Esophagus squamous epithelium (tissue), 5 donors: ENCODE measurements around the gene RPL12. TPM values are rescaled to one million over a fixed set of nuclear protein-coding genes. Genes with fewer than 3 reads are reported as not detected.

ENCODE experiments used
- DNase-seq: peaks from one replicate; lab custom pipeline; 2025; lab: John Stamatoyannopoulos, UW
- H3K27ac ChIP-seq, 4 donors: fragments of 200-600 bp; sonication (generic); one replicate each; pipeline ENCODE4 v1.5.1; 2016 to 2019; ENCODE audit warnings: mild to moderate bottlenecking in 1 of 4
- H3K27me3 ChIP-seq, 4 donors: fragments of 200-600 bp; sonication (generic); 1 replicate in 3 of 4; 2 replicates in 1 of 4; pipeline versions ENCODE4 v1.5.1 to v1.6.0; 2017 to 2021; ENCODE audit warnings: antibody characterized with exemption in 1 of 4
- H3K36me3 ChIP-seq, 3 donors: fragments of 200-600 bp; sonication (generic); one replicate each; pipeline ENCODE4 v1.5.1; 2016 to 2019
- H3K4me1 ChIP-seq, 3 donors: fragments of 200-600 bp; sonication (generic); one replicate each; pipeline ENCODE4 v1.5.1; 2017 to 2019
- H3K4me3 ChIP-seq, 4 donors: fragments of 200-600 bp; sonication (generic); 1 replicate in 3 of 4; 2 replicates in 1 of 4; pipeline ENCODE4 v1.5.1; 2016 to 2019; ENCODE audit warnings: mild to moderate bottlenecking in 2 of 4, moderate library complexity in 1 of 4
- H3K9me3 ChIP-seq, 3 donors: fragments of 200-600 bp; sonication (generic); one replicate each; pipeline ENCODE4 v1.5.1; 2016 to 2019
- CTCF ChIP-seq, 6 experiments: fragments of 450-650 bp in 4 of 6; fragments of 200-600 bp in 2 of 6; sonication (generic) in 2 of 6; IDR thresholded peaks; one replicate each; pipeline ENCODE4 v1.5.1; 2016 to 2019; ENCODE audit warnings: antibody characterized with exemption in 6 of 6, mild to moderate bottlenecking in 4 of 6, moderate library complexity in 4 of 6
- POLR2A ChIP-seq, 4 donors: fragments of 450-650 bp; IDR thresholded peaks; one replicate each; pipeline ENCODE4 v1.6.1; 2017; ENCODE audit warnings: antibody characterized with exemption in 4 of 4, mild to moderate bottlenecking in 4 of 4, moderate library complexity in 3 of 4
- WGBS, 2 donors: methylation state at CpG; one replicate each; pipeline ENCODE4 v1.1.5; 2018; 5-methylcytosine and 5-hydroxymethylcytosine counted together
- intact Hi-C: fragments of 100-400 bp; cut with DNase I; formaldehyde crosslinking; loops from one replicate; pipeline ENCODE4 v1.15.0; 2022
- total RNA-seq, 4 donors: library from RNA; depleted of rRNA; stranded (reverse); fragments of >200 nt; gene quantifications; one replicate each; pipeline ENCODE4 v1.1.0, GENCODE V29; 2016
- donor health status: DM: yes; HTN: yes; CAD: no.

RPL12 gene
- total RNA-seq, 4 donors from 2014 or later = 1,192 to 3,474 (median 2,165) TPM

- TF ChIP-seq CTCF (IDR thresholded peaks at IDR 0.05) = no peak
- peaks cover 31 to 88% (median 35%) of the 10 kb centered on the region in 3 donors for H3K4me1 ChIP-seq
- peaks cover 0 to 3% (median 0%) of the 10 kb centered on the region in 3 donors for H3K36me3 ChIP-seq
- H3K4me3 ChIP-seq = peak overlapping the region; percentile 58 to 96 (median 83)
- peak overlapping the region; percentile 83 to 95 (median 92) for H3K27ac ChIP-seq
- no peaks in the 10 kb centered on the region for H3K9me3 ChIP-seq
- no peak for DNase-seq
- intact Hi-C loops = no loop called here
- 51 to 56% methylated on average over 2 to 4 of the region's 6 CpGs for WGBS, 2 donors
- H3K27me3 ChIP-seq = no peaks in the 10 kb centered on the region
Observed at GRCh38 chr9:127422787-127423186, 28.4 kb downstream of the RPL12 start.

- Histone ChIP-seq H3K4me3 (peak overlapping the region in 1 of 4 donors; percentile 96), H3K36me3 (no peaks in the 10 kb centered on the region), H3K9me3 (no peaks in the 10 kb centered on the region), H3K27ac (peak overlapping the region in 2 of 4 donors; percentile 94 to 95), H3K27me3 (no peaks in the 10 kb centered on the region), H3K4me1 (peaks cover 34 to 89% (median 40%) of the 10 kb centered on the region in 3 donors)
- WGBS, 2 donors = 67 to 91% methylated on average over 1 to 4 of the region's 10 CpGs
- intact Hi-C loops = no loop called here
- DNase-seq = no peak
- no peak for TF ChIP-seq POLR2A (IDR thresholded peaks at IDR 0.05)
- no peak for TF ChIP-seq CTCF (IDR thresholded peaks at IDR 0.05)
Observed at GRCh38 chr9:127422133-127422782, 28.9 kb downstream of the RPL12 start.

GRCh38 chr9:127421057-127421456, 30.1 kb downstream of the RPL12 start:
- no peak for DNase-seq
- no peak overlapping the region for H3K27ac ChIP-seq
- peaks cover 36 to 87% (median 45%) of the 10 kb centered on the region in 3 donors for H3K4me1 ChIP-seq
- no peaks in the 10 kb centered on the region for H3K36me3 ChIP-seq
- intact Hi-C loops = no loop called here
- H3K4me3 ChIP-seq = no peak overlapping the region
- WGBS, 2 donors = 83 to 94% methylated on average over 7 of the region's 7 CpGs
- no peaks in the 10 kb centered on the region for H3K27me3 ChIP-seq
- no peaks in the 10 kb centered on the region for H3K9me3 ChIP-seq
- no peak for TF ChIP-seq POLR2A (IDR thresholded peaks at IDR 0.05)
- TF ChIP-seq CTCF (IDR thresholded peaks at IDR 0.05) = no peak

GRCh38 chr9:127419348-127419747, 31.9 kb downstream of the RPL12 start:
- H3K9me3 ChIP-seq = no peaks in the 10 kb centered on the region
- WGBS, 2 donors = 81 to 83% methylated on average over 6 of the region's 6 CpGs
- no peak overlapping the region for H3K4me3 ChIP-seq
- no peak for DNase-seq
- intact Hi-C loops = no loop called here
- H3K27ac ChIP-seq = peak overlapping the region in 1 of 4 donors; percentile 74
- H3K36me3 ChIP-seq = no peaks in the 10 kb centered on the region
- peaks cover 24 to 88% (median 33%) of the 10 kb centered on the region in 3 donors for H3K4me1 ChIP-seq
- TF ChIP-seq CTCF (IDR thresholded peaks at IDR 0.05) (no peak), POLR2A (IDR thresholded peaks at IDR 0.05) (no peak)
- H3K27me3 ChIP-seq = no peaks in the 10 kb centered on the region

- Histone ChIP-seq H3K4me1 (peaks cover 21 to 84% (median 30%) of the 10 kb centered on the region in 3 donors), H3K27ac (peak overlapping the region in 3 of 4 donors; percentile 21 to 74 (median 71)), H3K36me3 (no peaks in the 10 kb centered on the region), H3K4me3 (no peak overlapping the region), H3K27me3 (no peaks in the 10 kb centered on the region), H3K9me3 (no peaks in the 10 kb centered on the region)
- DNase-seq = no peak
- TF ChIP-seq POLR2A (IDR thresholded peaks at IDR 0.05) = no peak
- TF ChIP-seq CTCF (IDR thresholded peaks at IDR 0.05) = peak in 3 of 6 experiments; percentile 7 to 49 (median 8)
- WGBS, 2 donors = 10 to 40% methylated on average over 1 to 4 of the region's 12 CpGs
- intact Hi-C loops = no loop called here
Observed at GRCh38 chr9:127418037-127418471, 33.2 kb downstream of the RPL12 start.
